GM21528 (cell line): ENCODE results near the gene ACKR2.

ENCODE experiments used
- ATAC-seq: cut with Tn5 transposase; IDR thresholded peaks from one replicate; pipeline ENCODE4 v1.9.1; 2021; ENCODE audit warnings: mild to moderate bottlenecking, moderate library complexity; ENCODE audit not compliant: unreplicated experiment, low FRiP score

The ACKR2 gene

DNA sequence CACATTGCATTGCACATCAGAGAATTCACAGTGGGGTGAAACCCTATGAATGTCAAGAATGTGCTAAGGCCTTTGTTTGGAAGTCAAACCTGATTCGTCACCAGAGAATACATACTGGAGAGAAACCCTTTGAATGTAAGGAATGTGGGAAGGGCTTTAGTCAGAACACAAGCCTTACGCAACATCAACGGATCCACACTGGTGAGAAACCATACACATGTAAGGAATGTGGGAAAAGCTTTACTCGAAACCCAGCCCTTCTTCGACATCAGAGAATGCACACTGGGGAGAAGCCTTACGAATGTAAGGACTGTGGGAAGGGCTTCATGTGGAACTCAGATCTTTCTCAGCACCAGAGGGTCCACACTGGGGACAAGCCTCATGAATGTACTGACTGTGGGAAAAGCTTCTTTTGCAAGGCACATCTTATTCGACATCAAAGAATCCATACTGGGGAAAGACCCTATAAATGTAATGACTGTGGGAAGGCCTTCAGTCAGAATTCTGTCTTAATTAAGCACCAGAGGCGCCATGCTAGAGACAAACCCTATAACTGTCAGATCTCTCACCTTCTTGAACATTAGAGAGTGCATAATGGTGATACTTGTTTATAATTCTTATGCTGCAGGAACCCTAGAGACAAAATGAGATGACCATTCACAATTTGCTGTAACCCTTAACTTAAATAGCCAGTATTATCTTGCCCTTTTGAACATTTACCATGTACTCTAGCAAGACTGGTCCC lies 105.7 kb downstream of the ACKR2 start:
- ATAC-seq = no peak
